ENCODE results near the gene RAB3C.
"Not testable (repeated sequence)": the region's sequence is repeated elsewhere in the genome, so short reads cannot be mapped to it uniquely, and the experiment has no call there.

GRCh38 chr5:58557665-58558338 is 25.1 kb upstream of the RAB3C start:
- not testable (repeated sequence) for TF ChIP-seq EZH2 (IDR thresholded peaks at IDR 0.05); POLR2AphosphoS5 (IDR thresholded peaks at IDR 0.05; ENCODE audit: borderline replicate concordance, low read depth, low read length)

Measured in SK-N-MC (cell line).